ENCODE data around the gene ZNF200.

The ZNF200 gene

DNA sequence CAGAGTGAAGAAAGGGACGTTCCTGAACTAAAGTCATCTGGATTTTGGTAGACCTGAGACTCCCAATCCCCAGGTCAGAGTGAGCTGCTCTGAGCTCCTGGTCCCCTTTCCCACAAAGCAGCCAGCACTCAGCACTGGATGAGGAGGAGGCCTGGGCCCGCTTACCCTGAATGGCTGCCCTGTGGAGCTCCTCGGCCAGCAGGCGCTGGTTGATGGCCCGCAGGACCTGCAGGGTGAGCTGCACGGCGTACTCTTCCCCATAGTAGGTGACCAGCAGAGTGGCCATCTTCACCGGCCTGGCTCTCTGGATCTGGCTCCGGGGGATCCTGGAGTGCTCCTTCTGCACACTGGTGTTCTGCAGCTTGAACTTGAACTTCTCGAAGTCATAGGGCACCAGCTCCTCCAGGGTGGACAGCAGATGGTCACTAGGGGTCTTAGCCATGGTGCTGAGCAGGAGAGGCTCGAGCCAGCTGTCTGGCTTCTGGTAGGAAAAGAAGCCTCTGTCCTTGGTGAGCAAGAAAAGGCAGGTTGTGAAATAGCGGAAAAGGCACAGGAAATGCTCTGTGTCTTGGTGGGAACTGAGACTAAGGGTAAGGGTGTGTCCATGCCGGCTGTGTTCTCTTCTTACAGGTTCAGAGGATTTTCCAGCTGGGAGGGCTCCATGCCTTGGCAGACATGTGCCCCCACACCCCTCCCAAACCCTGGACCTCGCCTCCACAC, 21.3 kb upstream of the ZNF200 start, which contains the start of gene MEFV:
Gene MEFV, minus strand, starts transcription at position 488 of the 720 bp plus-strand sequence. Its CDS starts 46 bp downstream, at position 442.
- Histone ChIP-seq H3K27me3 (ENCODE audit: insufficient read depth, low read depth) (no peaks in the 10 kb centered on the region), H3K79me2 (ENCODE audit: insufficient read depth, low read depth) (no peaks in the 10 kb centered on the region), H3K9ac (no peak within 1 kb of the TSS), H3K4me3 (IDR thresholded peaks at IDR 0.05; ENCODE audit: insufficient read depth, low read depth, low read length) (no peak within 1 kb of the TSS), H3K27ac (no peak within 1 kb of the TSS), H3K36me3 (ENCODE audit: insufficient read depth) (no peaks in the 10 kb centered on the region), H4K20me1 (ENCODE audit: insufficient read depth) (no peaks in the 10 kb centered on the region), H3K4me2 (no peak within 1 kb of the TSS), H2AFZ (ENCODE audit: low read depth) (no peak within 1 kb of the TSS), H3K4me1 (ENCODE audit: low read depth, poor library complexity, severe bottlenecking) (no peaks in the 10 kb centered on the region)
- TF ChIP-seq, protein P1, sequence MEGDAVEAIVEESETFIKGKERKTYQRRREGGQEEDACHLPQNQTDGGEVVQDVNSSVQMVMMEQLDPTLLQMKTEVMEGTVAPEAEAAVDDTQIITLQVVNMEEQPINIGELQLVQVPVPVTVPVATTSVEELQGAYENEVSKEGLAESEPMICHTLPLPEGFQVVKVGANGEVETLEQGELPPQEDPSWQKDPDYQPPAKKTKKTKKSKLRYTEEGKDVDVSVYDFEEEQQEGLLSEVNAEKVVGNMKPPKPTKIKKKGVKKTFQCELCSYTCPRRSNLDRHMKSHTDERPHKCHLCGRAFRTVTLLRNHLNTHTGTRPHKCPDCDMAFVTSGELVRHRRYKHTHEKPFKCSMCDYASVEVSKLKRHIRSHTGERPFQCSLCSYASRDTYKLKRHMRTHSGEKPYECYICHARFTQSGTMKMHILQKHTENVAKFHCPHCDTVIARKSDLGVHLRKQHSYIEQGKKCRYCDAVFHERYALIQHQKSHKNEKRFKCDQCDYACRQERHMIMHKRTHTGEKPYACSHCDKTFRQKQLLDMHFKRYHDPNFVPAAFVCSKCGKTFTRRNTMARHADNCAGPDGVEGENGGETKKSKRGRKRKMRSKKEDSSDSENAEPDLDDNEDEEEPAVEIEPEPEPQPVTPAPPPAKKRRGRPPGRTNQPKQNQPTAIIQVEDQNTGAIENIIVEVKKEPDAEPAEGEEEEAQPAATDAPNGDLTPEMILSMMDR (conservative IDR thresholded peaks at IDR 0.05; ENCODE audit: low read depth, low read length): no peak

- H2AFZ ChIP-seq (ENCODE audit: low read depth): no peak overlapping the region
- no peak overlapping the region for H3K9ac ChIP-seq
- H4K20me1 ChIP-seq (ENCODE audit: insufficient read depth): no peaks in the 10 kb centered on the region
- no peak overlapping the region for H3K4me3 ChIP-seq (IDR thresholded peaks at IDR 0.05; ENCODE audit: insufficient read depth, low read depth, low read length)
- TF ChIP-seq, protein P1 (conservative IDR thresholded peaks at IDR 0.05; ENCODE audit: low read depth, low read length): no peak
- H3K4me2 ChIP-seq: no peak overlapping the region
- no peaks in the 10 kb centered on the region for H3K79me2 ChIP-seq (ENCODE audit: insufficient read depth, low read depth)
- H3K4me1 ChIP-seq (ENCODE audit: low read depth, poor library complexity, severe bottlenecking): no peaks in the 10 kb centered on the region
- H3K36me3 ChIP-seq (ENCODE audit: insufficient read depth): no peaks in the 10 kb centered on the region
- H3K27me3 ChIP-seq (ENCODE audit: insufficient read depth, low read depth): no peaks in the 10 kb centered on the region
- H3K27ac ChIP-seq: no peak overlapping the region
These were observed 19.4 kb upstream of the ZNF200 start for GRCh38 chr16:3254309-3254708.

DNA sequence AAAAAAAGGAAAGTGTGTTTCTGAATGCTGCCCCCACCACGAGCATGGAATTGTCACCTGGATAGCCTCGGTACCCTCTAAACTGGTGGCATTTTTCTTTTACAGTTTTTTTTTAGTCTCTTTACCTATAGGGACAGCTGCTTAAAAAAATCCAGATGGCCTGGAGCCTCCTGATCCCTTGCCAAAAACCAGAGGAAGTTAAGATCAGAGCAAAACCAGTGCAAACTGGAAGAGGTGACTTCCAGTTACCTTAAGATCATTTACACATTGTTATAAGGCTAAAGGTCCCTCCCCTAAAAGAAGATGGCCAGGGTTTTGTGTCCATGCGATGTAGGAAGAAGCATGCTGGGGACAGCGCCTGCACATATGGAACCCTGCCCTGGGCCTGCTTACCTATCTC, 18.0 kb upstream of the ZNF200 start:
- Histone ChIP-seq H3K4me1 (ENCODE audit: low read depth, poor library complexity, severe bottlenecking) (no peaks in the 10 kb centered on the region), H3K9ac (no peak overlapping the region), H3K27me3 (ENCODE audit: insufficient read depth, low read depth) (no peaks in the 10 kb centered on the region), H3K27ac (no peak overlapping the region), H2AFZ (ENCODE audit: low read depth) (no peak overlapping the region), H3K79me2 (ENCODE audit: insufficient read depth, low read depth) (no peaks in the 10 kb centered on the region), H3K4me2 (no peak overlapping the region), H4K20me1 (ENCODE audit: insufficient read depth) (no peaks in the 10 kb centered on the region), H3K36me3 (ENCODE audit: insufficient read depth) (no peaks in the 10 kb centered on the region), H3K4me3 (IDR thresholded peaks at IDR 0.05; ENCODE audit: insufficient read depth, low read depth, low read length) (no peak overlapping the region)
- TF ChIP-seq, protein P1 (conservative IDR thresholded peaks at IDR 0.05; ENCODE audit: low read depth, low read length): no peak

DNA sequence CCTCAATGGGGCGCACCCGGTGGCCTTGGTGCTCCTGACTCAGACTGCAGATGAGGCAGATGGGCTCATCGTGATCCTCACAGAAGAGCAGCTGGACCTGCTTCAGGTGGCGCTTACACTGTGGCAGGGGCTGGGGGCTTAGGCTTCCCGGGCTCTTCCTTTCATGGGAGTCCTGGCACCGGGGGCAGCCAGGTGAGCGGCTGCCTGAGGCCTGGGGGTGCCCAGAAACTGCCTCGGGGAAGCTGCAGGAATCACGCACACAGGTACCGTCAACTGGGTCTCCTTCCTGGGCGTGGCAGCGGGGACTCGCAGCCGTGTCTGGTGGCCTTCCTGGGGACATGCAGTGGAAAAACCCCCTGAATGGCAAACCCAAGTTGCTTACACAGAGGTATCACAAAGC, 14.5 kb upstream of the ZNF200 start:
- H3K4me1 ChIP-seq (ENCODE audit: low read depth, poor library complexity, severe bottlenecking): no peaks in the 10 kb centered on the region
- H3K36me3 ChIP-seq (ENCODE audit: insufficient read depth): no peaks in the 10 kb centered on the region
- no peak overlapping the region for H3K4me2 ChIP-seq
- no peak overlapping the region for H3K27ac ChIP-seq
- TF ChIP-seq, protein P1 (conservative IDR thresholded peaks at IDR 0.05; ENCODE audit: low read depth, low read length): no peak
- H4K20me1 ChIP-seq (ENCODE audit: insufficient read depth): no peaks in the 10 kb centered on the region
- no peaks in the 10 kb centered on the region for H3K79me2 ChIP-seq (ENCODE audit: insufficient read depth, low read depth)
- H2AFZ ChIP-seq (ENCODE audit: low read depth): no peak overlapping the region
- no peak overlapping the region for H3K9ac ChIP-seq
- H3K27me3 ChIP-seq (ENCODE audit: insufficient read depth, low read depth): no peaks in the 10 kb centered on the region
- no peak overlapping the region for H3K4me3 ChIP-seq (IDR thresholded peaks at IDR 0.05; ENCODE audit: insufficient read depth, low read depth, low read length)

Measured in KMS-11 (cell line).